K562 (cell line): ENCODE data around the gene HHIPL2. TPM values are rescaled to one million over a fixed set of nuclear protein-coding genes. Genes with fewer than 3 reads are reported as not detected.

Experiments used
- ADNP ChIP-seq: fragments of 200-800 bp; sonication (Bioruptor generic); IDR thresholded peaks from 2 replicates; pipeline ENCODE4 v1.6.1; 2016; ENCODE audit warnings: missing genetic modification characterization, missing compliant biosample characterization
- BRD4 ChIP-seq: fragments of 200-600 bp; sonication (generic); IDR thresholded peaks from 2 replicates; pipeline ENCODE4 v1.6.1; 2017; ENCODE audit warnings: inconsistent platforms
- CEBPG ChIP-seq, 3 experiments: fragments of 200-800 bp in 1 of 3; sonication (Bioruptor generic) in 1 of 3; sonication (generic) in 1 of 3; formaldehyde crosslinking in 1 of 3; IDR thresholded peaks in 2 of 3; conservative IDR thresholded peaks in 1 of 3; 2 replicates each; pipeline versions ENCODE4 v1.6.1 to v1.8.0; 2016 to 2022; ENCODE audit warnings: missing compliant biosample characterization in 2 of 3, missing genetic modification characterization in 2 of 3, mild to moderate bottlenecking in 1 of 3, missing genetic modification reagents in 1 of 3
- ETV6 ChIP-seq, 3 experiments: fragments of 150-350 bp in 1 of 3; sonication (generic) in 1 of 3; formaldehyde crosslinking in 1 of 3; IDR thresholded peaks; 2 replicates each; pipeline versions ENCODE4 v1.6.1 to v1.8.0; 2014 to 2022; ENCODE audit warnings: borderline replicate concordance in 2 of 3, low read depth in 2 of 3, antibody characterized with exemption in 1 of 3, low read length in 1 of 3, mild to moderate bottlenecking in 1 of 3, missing genetic modification reagents in 1 of 3
- GTF2F1 ChIP-seq: IDR thresholded peaks from 2 replicates; pipeline ENCODE4 v1.6.1; 2011; ENCODE audit warnings: low read depth, low read length, improper control_type of control experiment
- L3MBTL2 ChIP-seq: fragments of 450-650 bp; IDR thresholded peaks from 2 replicates; pipeline ENCODE4 v1.6.1; 2016; ENCODE audit warnings: mild to moderate bottlenecking, moderate library complexity
- MYC ChIP-seq, 2 experiments: fragments of 250-450 bp in 1 of 2; sonication (Bioruptor Pico) in 1 of 2; IDR thresholded peaks; 2 replicates each; pipeline versions ENCODE4 v1.5.1 to v1.6.1; 2012 to 2021; ENCODE audit warnings: low read depth in 2 of 2, borderline replicate concordance in 1 of 2, improper control_type of control experiment in 1 of 2, low read length in 1 of 2, mild to moderate bottlenecking in 1 of 2, moderate library complexity in 1 of 2
- NUFIP1 ChIP-seq: fragments of 450-650 bp; IDR thresholded peaks from 2 replicates; pipeline ENCODE4 v1.6.1; 2018; ENCODE audit not compliant: partially characterized antibody
- RFX1 ChIP-seq: fragments of 450-650 bp; IDR thresholded peaks from 2 replicates; pipeline ENCODE4 v1.6.1; 2016; ENCODE audit warnings: mild to moderate bottlenecking, moderate library complexity
- SPI1 ChIP-seq: IDR thresholded peaks from 2 replicates; pipeline ENCODE4 v1.6.1; 2011; ENCODE audit warnings: low read depth, low read length, control low read depth, borderline replicate concordance
- THRAP3 ChIP-seq: fragments of 450-650 bp; IDR thresholded peaks from 2 replicates; pipeline ENCODE4 v1.6.1; 2016; ENCODE audit warnings: mild to moderate bottlenecking, inconsistent platforms, borderline replicate concordance
- YY1 ChIP-seq, 3 experiments: IDR thresholded peaks; 2 replicates each; pipeline ENCODE4 v1.6.1; 2011; ENCODE audit warnings: low read length in 2 of 3, mild to moderate bottlenecking in 2 of 3, moderate library complexity in 2 of 3, borderline replicate concordance in 1 of 3, control low read depth in 1 of 3, low read depth in 1 of 3; ENCODE audit not compliant: insufficient read depth in 3 of 3, insufficient replicate concordance in 2 of 3, control insufficient read depth in 1 of 3, insufficient read length in 1 of 3; ENCODE audit errors: extremely low read depth in 1 of 3
- ZNF121 ChIP-seq: sonication (generic); formaldehyde crosslinking; conservative IDR thresholded peaks from 2 replicates; pipeline ENCODE4 v1.8.0; 2022; ENCODE audit warnings: missing genetic modification reagents
- ZNF431 ChIP-seq: sonication (generic); formaldehyde crosslinking; IDR thresholded peaks from 2 replicates; pipeline ENCODE4 v1.8.0; 2022; ENCODE audit warnings: mild to moderate bottlenecking, missing genetic modification reagents
- ZNF583 ChIP-seq: fragments of 250-450 bp; sonication (Bioruptor Pico); IDR thresholded peaks from 2 replicates; pipeline ENCODE4 v1.4.0; 2020
- ZNF644 ChIP-seq: fragments of 200-800 bp; sonication (Bioruptor generic); IDR thresholded peaks from 2 replicates; pipeline ENCODE4 v1.6.1; 2016; ENCODE audit warnings: low read depth, missing genetic modification characterization, missing compliant biosample characterization
- polyA plus RNA-seq, 8 experiments: library from polyadenylated mRNA; depleted of rRNA in 4 of 8; stranded (reverse) in 5 of 8; unstranded in 3 of 8; fragments of >200 nt; fragmentation: Nextera tagmentation in 2 of 8; fragmentation: Illumina TruSeq in 1 of 8; extraction: Ambion mirVana in 2 of 8; extraction: Trizol in 1 of 8; gene quantifications; 2 replicates each; pipeline versions ENCODE4 v1.2.1 to v1.2.3, GENCODE V29; 2011 to 2014; ENCODE audit warnings: inconsistent platforms in 1 of 8, missing spikeins in 1 of 8
- total RNA-seq, 7 experiments: library from RNA; depleted of rRNA in 6 of 7; stranded (reverse); fragments of >200 nt in 6 of 7; fragmentation: Illumina TruSeq in 2 of 7; extraction: Trizol in 2 of 7; gene quantifications; 2 replicates each; pipeline versions ENCODE4 v1.2.1 to v1.2.3, GENCODE V29; 2011 to 2021; ENCODE audit warnings: low replicate concordance in 1 of 7
- TF ChIP-seq, protein P1 (sequence below): fragments of 200-600 bp; sonication (generic); IDR thresholded peaks from one replicate; pipeline ENCODE4 v1.6.1; 2012; ENCODE audit warnings: mild to moderate bottlenecking, low read depth, low read length, inconsistent platforms

Gene HHIPL2
- total and polyA plus RNA-seq, 9 of the 15 experiments (the other 6 are each of a cell fraction or from before 2014, with no cell fraction given): 0.05 to 0.60 (median 0.20) TPM; not detected in 1

DNA sequence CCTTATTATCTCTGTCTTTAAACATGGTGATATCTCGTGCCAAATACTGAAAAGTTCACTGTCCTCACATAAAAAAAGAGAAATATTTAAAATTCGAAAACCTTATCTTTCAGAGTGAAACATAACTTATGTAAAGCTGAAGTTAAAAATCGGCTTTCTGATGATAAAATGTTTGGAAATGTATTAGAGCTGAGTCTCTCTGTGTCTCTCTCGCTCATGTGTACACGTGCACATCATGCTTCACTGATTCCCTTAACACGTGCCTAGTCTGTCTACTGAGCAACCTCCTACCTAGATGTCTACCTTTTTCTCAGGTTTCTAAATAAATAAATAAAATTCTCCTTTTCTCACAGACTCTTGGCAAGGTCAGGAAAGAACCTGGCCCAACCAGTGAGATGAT is 17.1 kb downstream of the HHIPL2 start (continued):
- no peak for TF ChIP-seq ETV6 (IDR thresholded peaks at IDR 0.05; ENCODE audit: borderline replicate concordance in 1 of 2, low read depth in 2 of 2, low read length in 1 of 2)
- TF ChIP-seq ETV6 (CRISPR knock-in tag; IDR thresholded peaks at IDR 0.05; ENCODE audit: borderline replicate concordance): no peak
- TF ChIP-seq, protein P1, sequence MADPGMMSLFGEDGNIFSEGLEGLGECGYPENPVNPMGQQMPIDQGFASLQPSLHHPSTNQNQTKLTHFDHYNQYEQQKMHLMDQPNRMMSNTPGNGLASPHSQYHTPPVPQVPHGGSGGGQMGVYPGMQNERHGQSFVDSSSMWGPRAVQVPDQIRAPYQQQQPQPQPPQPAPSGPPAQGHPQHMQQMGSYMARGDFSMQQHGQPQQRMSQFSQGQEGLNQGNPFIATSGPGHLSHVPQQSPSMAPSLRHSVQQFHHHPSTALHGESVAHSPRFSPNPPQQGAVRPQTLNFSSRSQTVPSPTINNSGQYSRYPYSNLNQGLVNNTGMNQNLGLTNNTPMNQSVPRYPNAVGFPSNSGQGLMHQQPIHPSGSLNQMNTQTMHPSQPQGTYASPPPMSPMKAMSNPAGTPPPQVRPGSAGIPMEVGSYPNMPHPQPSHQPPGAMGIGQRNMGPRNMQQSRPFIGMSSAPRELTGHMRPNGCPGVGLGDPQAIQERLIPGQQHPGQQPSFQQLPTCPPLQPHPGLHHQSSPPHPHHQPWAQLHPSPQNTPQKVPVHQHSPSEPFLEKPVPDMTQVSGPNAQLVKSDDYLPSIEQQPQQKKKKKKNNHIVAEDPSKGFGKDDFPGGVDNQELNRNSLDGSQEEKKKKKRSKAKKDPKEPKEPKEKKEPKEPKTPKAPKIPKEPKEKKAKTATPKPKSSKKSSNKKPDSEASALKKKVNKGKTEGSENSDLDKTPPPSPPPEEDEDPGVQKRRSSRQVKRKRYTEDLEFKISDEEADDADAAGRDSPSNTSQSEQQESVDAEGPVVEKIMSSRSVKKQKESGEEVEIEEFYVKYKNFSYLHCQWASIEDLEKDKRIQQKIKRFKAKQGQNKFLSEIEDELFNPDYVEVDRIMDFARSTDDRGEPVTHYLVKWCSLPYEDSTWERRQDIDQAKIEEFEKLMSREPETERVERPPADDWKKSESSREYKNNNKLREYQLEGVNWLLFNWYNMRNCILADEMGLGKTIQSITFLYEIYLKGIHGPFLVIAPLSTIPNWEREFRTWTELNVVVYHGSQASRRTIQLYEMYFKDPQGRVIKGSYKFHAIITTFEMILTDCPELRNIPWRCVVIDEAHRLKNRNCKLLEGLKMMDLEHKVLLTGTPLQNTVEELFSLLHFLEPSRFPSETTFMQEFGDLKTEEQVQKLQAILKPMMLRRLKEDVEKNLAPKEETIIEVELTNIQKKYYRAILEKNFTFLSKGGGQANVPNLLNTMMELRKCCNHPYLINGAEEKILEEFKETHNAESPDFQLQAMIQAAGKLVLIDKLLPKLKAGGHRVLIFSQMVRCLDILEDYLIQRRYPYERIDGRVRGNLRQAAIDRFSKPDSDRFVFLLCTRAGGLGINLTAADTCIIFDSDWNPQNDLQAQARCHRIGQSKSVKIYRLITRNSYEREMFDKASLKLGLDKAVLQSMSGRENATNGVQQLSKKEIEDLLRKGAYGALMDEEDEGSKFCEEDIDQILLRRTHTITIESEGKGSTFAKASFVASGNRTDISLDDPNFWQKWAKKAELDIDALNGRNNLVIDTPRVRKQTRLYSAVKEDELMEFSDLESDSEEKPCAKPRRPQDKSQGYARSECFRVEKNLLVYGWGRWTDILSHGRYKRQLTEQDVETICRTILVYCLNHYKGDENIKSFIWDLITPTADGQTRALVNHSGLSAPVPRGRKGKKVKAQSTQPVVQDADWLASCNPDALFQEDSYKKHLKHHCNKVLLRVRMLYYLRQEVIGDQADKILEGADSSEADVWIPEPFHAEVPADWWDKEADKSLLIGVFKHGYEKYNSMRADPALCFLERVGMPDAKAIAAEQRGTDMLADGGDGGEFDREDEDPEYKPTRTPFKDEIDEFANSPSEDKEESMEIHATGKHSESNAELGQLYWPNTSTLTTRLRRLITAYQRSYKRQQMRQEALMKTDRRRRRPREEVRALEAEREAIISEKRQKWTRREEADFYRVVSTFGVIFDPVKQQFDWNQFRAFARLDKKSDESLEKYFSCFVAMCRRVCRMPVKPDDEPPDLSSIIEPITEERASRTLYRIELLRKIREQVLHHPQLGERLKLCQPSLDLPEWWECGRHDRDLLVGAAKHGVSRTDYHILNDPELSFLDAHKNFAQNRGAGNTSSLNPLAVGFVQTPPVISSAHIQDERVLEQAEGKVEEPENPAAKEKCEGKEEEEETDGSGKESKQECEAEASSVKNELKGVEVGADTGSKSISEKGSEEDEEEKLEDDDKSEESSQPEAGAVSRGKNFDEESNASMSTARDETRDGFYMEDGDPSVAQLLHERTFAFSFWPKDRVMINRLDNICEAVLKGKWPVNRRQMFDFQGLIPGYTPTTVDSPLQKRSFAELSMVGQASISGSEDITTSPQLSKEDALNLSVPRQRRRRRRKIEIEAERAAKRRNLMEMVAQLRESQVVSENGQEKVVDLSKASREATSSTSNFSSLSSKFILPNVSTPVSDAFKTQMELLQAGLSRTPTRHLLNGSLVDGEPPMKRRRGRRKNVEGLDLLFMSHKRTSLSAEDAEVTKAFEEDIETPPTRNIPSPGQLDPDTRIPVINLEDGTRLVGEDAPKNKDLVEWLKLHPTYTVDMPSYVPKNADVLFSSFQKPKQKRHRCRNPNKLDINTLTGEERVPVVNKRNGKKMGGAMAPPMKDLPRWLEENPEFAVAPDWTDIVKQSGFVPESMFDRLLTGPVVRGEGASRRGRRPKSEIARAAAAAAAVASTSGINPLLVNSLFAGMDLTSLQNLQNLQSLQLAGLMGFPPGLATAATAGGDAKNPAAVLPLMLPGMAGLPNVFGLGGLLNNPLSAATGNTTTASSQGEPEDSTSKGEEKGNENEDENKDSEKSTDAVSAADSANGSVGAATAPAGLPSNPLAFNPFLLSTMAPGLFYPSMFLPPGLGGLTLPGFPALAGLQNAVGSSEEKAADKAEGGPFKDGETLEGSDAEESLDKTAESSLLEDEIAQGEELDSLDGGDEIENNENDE: no peak
- TF ChIP-seq CEBPG (CRISPR knock-in tag; IDR thresholded peaks at IDR 0.05): no peak
- 0 out of 4 replicates have a peak, but pooled peaks of 1 of the 2 experiments have one; percentile 18 for TF ChIP-seq CEBPG (tag; conservative IDR thresholded peaks at IDR 0.05 in 1 of 2, IDR thresholded peaks at IDR 0.05 in 1 of 2)
- TF ChIP-seq THRAP3: no peak
- TF ChIP-seq BRD4: no peak
- TF ChIP-seq ZNF121 (CRISPR knock-in tag): no peak
- no peak for TF ChIP-seq SPI1
- no peak for TF ChIP-seq NUFIP1
- no peak for TF ChIP-seq ZNF644 (tag)
- no peak for TF ChIP-seq ZNF583
- TF ChIP-seq MYC (IDR thresholded peaks at IDR 0.05; ENCODE audit: low read depth, low read length): no peak
- TF ChIP-seq MYC (CRISPR knock-in tag; IDR thresholded peaks at IDR 0.05; ENCODE audit: borderline replicate concordance, low read depth): no peak
- TF ChIP-seq ZNF431 (CRISPR knock-in tag): no peak
- TF ChIP-seq YY1 (IDR thresholded peaks at IDR 0.05; ENCODE audit: borderline replicate concordance in 1 of 3, control insufficient read depth in 1 of 3, extremely low read depth in 1 of 3, insufficient read depth in 3 of 3, insufficient read length in 1 of 3, insufficient replicate concordance in 2 of 3, low read depth in 1 of 3, low read length in 2 of 3): no peak
- TF ChIP-seq ADNP (tag): no peak
- no peak for TF ChIP-seq GTF2F1
- TF ChIP-seq RFX1: no peak
- peak; percentile 56 for TF ChIP-seq L3MBTL2
